CD4-positive, alpha-beta T cell (primary cell): ENCODE measurements around the gene CCL4L2. TPM values are rescaled to one million over a fixed set of nuclear protein-coding genes. Genes with fewer than 3 reads are reported as not detected.

Experiments
- ATAC-seq: fragments of 200-7000 bp; cut with Tn5 transposase; one replicate; pipeline ENCODE4 v1.10.0; 2022; ENCODE audit warnings: mild to moderate bottlenecking; ENCODE audit not compliant: poor library complexity
- CTCF ChIA-PET: fragments of 350-600 bp; sonication (Branson Sonifier 250); formaldehyde crosslinking; loops from one replicate; lab custom pipeline; 2021; ENCODE audit warnings: antibody characterized with exemption, inconsistent platforms; lab: Charles Lee
- POLR2A ChIA-PET: fragments of 350-600 bp; sonication (Branson Sonifier 250); formaldehyde crosslinking; loops from one replicate; lab custom pipeline; 2021; ENCODE audit warnings: antibody characterized with exemption, inconsistent platforms; lab: Charles Lee
- DNase-seq, 14 experiments: peaks; one replicate each; pipeline ENCODE4 v3.0.0-alpha.2; 2013 to 2020; ENCODE audit warnings: mixed read lengths in 2 of 14
- H3K27ac ChIP-seq, 2 donors: one replicate each; pipeline versions ENCODE4 v1.5.1 to v1.7.0; 2013; ENCODE audit warnings: low read length in 2 of 2, low read depth in 1 of 2, mild to moderate bottlenecking in 1 of 2
- H3K27me3 ChIP-seq, 2 experiments: 1 replicate in 1 of 2; 2 replicates in 1 of 2; pipeline versions ENCODE4 v1.6.1 to v1.7.0; 2013; ENCODE audit warnings: low read length in 2 of 2, control low read depth in 1 of 2, mild to moderate bottlenecking in 1 of 2, moderate library complexity in 1 of 2; ENCODE audit not compliant: insufficient read depth in 2 of 2, control insufficient read depth in 1 of 2
- H3K36me3 ChIP-seq: one replicate; pipeline ENCODE4 v1.6.1; 2013; ENCODE audit warnings: low read length, control low read depth; ENCODE audit not compliant: insufficient read depth
- H3K4me1 ChIP-seq: one replicate; pipeline ENCODE4 v1.6.1; 2013; ENCODE audit warnings: low read length, control low read depth; ENCODE audit not compliant: insufficient read depth
- H3K4me3 ChIP-seq: one replicate; pipeline ENCODE4 v1.5.1; 2013; ENCODE audit warnings: mild to moderate bottlenecking, low read length, moderate library complexity
- H3K9me3 ChIP-seq, 2 experiments: 1 replicate in 1 of 2; 2 replicates in 1 of 2; pipeline versions ENCODE4 v1.6.1 to v1.7.0; 2013; ENCODE audit warnings: low read length in 2 of 2, mild to moderate bottlenecking in 2 of 2, control low read depth in 1 of 2, moderate library complexity in 1 of 2; ENCODE audit not compliant: control insufficient read depth in 1 of 2, insufficient read depth in 1 of 2
- H3K27ac Mint-ChIP-seq: one replicate; pipeline ENCODE4 v1.8.0; 2020; ENCODE audit warnings: mixed read lengths
- H3K27me3 Mint-ChIP-seq: one replicate; pipeline ENCODE4 v1.8.0; 2021; ENCODE audit warnings: mixed read lengths
- H3K36me3 Mint-ChIP-seq: one replicate; pipeline ENCODE4 v1.8.0; 2021; ENCODE audit warnings: low read depth, mixed read lengths
- H3K4me1 Mint-ChIP-seq: one replicate; pipeline ENCODE4 v1.8.0; 2021; ENCODE audit warnings: low read depth, mixed read lengths
- H3K4me3 Mint-ChIP-seq: one replicate; pipeline ENCODE4 v1.8.0; 2020; ENCODE audit warnings: mild to moderate bottlenecking, mixed read lengths
- H3K9me3 Mint-ChIP-seq: one replicate; pipeline ENCODE4 v1.8.0; 2020; ENCODE audit warnings: mixed read lengths
- CTCF ChIP-seq: fragments of 200-600 bp; IDR thresholded peaks from one replicate; pipeline ENCODE4 v1.8.0; 2022; ENCODE audit warnings: antibody characterized with exemption, mild to moderate bottlenecking
- intact Hi-C, 2 experiments: fragments of 100-400 bp; cut with DNase I in 1 of 2; cut with micrococcal nuclease in 1 of 2; formaldehyde crosslinking; loops; one replicate each; pipeline versions ENCODE4 v1.15.1 to v1.9.0; 2023 to 2025; cut with DNase I, micrococcal nuclease
- total RNA-seq, 174 experiments: library from RNA in 2 of 174; stranded (reverse) in 2 of 174; gene quantifications; one replicate each; pipeline ENCODE4 v1.2.3 and lab custom pipeline; 2021 to 2026

CCL4L2 gene
- total RNA-seq, 2 experiments from 2014 or later: 0.25 TPM; not detected in 1

GRCh38 chr17:36195434-36196130 is 15.3 kb upstream of the CCL4L2 start:
- Mint-ChIP-seq H3K4me3 (no peak overlapping the region), H3K4me1 (no peaks in the 10 kb centered on the region), H3K27me3 (peaks cover 9% of the 10 kb centered on the region), H3K27ac (no peak overlapping the region), H3K9me3 (no peaks in the 10 kb centered on the region), H3K36me3 (no peaks in the 10 kb centered on the region)
- DNase-seq: no peak
- no peak for TF ChIP-seq CTCF
- ChIA-PET CTCF (no interaction called here), POLR2A (no interaction called here)
- Histone ChIP-seq H3K27me3 (peaks cover 3 to 13% of the 10 kb centered on the region in 2 experiments), H3K27ac (no peak overlapping the region), H3K36me3 (no peaks in the 10 kb centered on the region), H3K4me1 (no peaks in the 10 kb centered on the region), H3K9me3 (no peaks in the 10 kb centered on the region), H3K4me3 (no peak overlapping the region)
- intact Hi-C loops: no loop called here
- ATAC-seq: no peak

- H3K36me3 ChIP-seq: no peaks in the 10 kb centered on the region
- no peak for ATAC-seq
- CTCF ChIA-PET: no interaction called here
- peaks cover 3 to 13% of the 10 kb centered on the region in 2 experiments for H3K27me3 ChIP-seq
- intact Hi-C loops: no loop called here
- Mint-ChIP-seq H3K36me3 (no peaks in the 10 kb centered on the region), H3K27me3 (peaks cover 9% of the 10 kb centered on the region), H3K4me1 (no peaks in the 10 kb centered on the region), H3K4me3 (no peak overlapping the region), H3K27ac (no peak overlapping the region), H3K9me3 (no peaks in the 10 kb centered on the region)
- DNase-seq: no peak
- H3K4me3 ChIP-seq: no peak overlapping the region
- H3K27ac ChIP-seq: no peak overlapping the region
- no peak for TF ChIP-seq CTCF
- POLR2A ChIA-PET: no interaction called here
- no peaks in the 10 kb centered on the region for H3K4me1 ChIP-seq
- H3K9me3 ChIP-seq: no peaks in the 10 kb centered on the region
Observed at GRCh38 chr17:36196131-36196486, 14.8 kb upstream of the CCL4L2 start.

- H3K36me3 ChIP-seq: no peaks in the 10 kb centered on the region
- H3K9me3 Mint-ChIP-seq: no peaks in the 10 kb centered on the region
- H3K27me3 Mint-ChIP-seq: peaks cover 9% of the 10 kb centered on the region
- CTCF ChIA-PET: no interaction called here
- H3K4me1 ChIP-seq: no peaks in the 10 kb centered on the region
- no peaks in the 10 kb centered on the region for H3K4me1 Mint-ChIP-seq
- no peaks in the 10 kb centered on the region for H3K36me3 Mint-ChIP-seq
- intact Hi-C loops: no loop called here
- H3K9me3 ChIP-seq: no peaks in the 10 kb centered on the region
- no peak overlapping the region for H3K4me3 Mint-ChIP-seq
- DNase-seq: peak in 1 of 14 experiments; percentile 27
- H3K27ac Mint-ChIP-seq: no peak overlapping the region
- peak overlapping the region in 1 of 2 donors; percentile 16 for H3K27ac ChIP-seq
- no peak for TF ChIP-seq CTCF
- ATAC-seq: no peak
- POLR2A ChIA-PET: no interaction called here
- peaks cover 3 to 13% of the 10 kb centered on the region in 2 experiments for H3K27me3 ChIP-seq
- no peak overlapping the region for H3K4me3 ChIP-seq
Observed at GRCh38 chr17:36197387-36197703, 13.5 kb upstream of the CCL4L2 start.
